SK-N-DZ (cell line): ENCODE data around the gene CAMTA1.

Experiments
- DNase-seq: peaks from one replicate; pipeline ENCODE4 v3.0.0-alpha.2; 2015; ENCODE audit warnings: low spot score

Gene CAMTA1

DNA sequence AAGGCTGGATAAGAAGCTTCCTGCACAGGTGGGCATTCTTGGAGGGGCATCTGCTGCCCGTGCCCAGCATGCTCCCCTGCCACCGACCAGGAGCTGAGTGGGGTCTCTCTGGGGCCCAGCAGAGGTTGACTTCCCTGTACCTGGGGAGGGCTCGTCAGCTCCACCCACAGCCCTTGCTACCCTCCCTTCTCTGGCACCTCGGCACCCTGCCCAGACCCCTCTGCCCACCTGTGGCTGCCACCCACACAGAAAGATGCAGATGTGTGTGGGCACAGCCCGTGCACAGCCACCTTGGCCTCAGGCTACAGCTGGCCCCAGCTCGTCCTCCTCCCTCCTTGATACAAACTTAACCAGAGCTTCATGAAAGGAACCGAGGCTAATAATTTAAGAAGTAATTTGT lies 744.7 kb downstream of the CAMTA1 start:
- DNase-seq: no peak

DNA sequence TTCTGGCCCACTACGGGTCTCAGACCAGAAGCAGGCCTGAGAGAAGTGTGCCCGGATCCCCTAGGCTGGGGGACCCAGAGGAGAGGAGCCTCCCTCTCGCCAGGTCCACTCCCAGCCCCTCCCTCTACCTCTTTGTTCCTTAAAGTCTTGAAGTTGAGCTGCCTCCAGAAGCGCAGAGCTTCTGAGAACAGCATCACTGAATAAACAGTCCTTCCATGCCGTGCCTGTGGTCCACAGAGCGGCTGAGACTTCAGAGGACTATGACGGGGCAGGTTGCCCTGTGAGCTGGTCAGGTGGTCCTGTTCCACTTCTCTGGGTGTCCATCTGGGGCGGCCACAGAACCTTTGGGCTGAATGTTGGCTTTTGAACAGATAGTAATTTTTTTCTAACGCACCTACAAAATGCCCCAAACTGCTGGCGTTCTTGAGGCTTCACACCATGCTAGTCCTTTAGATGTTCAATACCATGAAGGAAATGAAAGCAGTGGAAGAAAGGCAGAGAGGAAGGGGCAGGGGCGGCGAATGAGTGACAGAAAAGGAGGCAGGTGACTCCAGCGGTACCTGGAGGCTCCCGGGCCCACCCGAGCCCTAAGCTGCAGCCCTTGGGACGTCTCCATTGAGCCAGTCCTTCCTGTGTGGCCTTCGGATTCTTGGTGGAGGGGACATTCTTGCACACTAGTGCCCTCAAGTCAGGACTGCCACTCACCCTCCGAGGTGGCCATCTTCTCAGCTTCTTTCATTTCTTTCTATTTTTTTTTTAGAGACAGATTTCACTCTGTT lies 746.5 kb downstream of the CAMTA1 start:
- DNase-seq: no peak

- no peak for DNase-seq
Measured at GRCh38 chr1:7533006-7533405, 747.8 kb downstream of the CAMTA1 start.

- DNase-seq: no peak
Measured at GRCh38 chr1:7534061-7534825, 749.0 kb downstream of the CAMTA1 start.

GRCh38 chr1:7535016-7535415 lies 749.8 kb downstream of the CAMTA1 start:
- DNase-seq: no peak

DNA sequence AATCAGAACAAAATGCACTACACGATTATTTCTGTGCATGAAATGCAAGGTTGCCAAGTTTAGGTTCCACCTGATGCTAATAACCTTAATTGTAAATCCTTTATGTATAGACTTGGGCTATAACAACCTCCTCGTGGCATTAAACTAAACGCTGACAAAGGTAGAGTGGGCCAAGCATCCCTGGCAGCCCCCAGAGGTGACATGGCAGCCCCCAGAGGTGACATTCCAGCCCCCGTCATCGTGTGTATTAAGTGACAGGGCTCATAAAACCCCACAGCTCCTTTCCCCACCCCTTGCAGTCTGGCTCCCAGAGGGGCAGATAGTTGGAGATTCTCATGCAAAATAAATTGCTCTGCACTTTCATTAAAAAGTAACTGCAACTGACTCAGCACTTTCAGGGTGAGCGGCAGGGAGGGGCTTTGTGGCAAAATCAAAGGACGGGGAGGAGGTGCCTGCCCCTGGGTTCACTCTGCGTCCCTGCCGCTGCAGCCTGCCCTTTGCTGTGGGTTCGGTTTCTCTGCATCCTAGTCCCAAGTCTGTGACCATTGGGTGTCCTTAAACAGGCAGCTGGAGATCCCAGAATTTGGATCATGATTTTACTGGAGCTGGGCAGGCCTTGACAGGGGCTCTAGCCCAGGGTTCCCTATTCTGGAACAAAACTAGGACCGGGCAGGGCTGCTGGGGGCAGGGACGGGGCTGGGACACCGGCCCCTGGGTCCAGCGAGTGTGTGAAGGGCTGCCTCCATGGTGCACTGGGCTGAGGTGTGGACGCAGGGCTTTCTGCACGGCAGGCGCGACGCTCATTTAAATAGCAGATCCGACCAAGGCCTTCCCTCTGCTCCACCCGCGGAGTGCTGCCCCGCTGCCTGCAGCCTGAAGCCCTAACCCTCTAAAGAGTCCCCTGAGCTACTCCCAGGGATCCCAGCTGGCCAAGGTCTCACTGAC lies 751.0 kb downstream of the CAMTA1 start:
- DNase-seq: no peak

DNA sequence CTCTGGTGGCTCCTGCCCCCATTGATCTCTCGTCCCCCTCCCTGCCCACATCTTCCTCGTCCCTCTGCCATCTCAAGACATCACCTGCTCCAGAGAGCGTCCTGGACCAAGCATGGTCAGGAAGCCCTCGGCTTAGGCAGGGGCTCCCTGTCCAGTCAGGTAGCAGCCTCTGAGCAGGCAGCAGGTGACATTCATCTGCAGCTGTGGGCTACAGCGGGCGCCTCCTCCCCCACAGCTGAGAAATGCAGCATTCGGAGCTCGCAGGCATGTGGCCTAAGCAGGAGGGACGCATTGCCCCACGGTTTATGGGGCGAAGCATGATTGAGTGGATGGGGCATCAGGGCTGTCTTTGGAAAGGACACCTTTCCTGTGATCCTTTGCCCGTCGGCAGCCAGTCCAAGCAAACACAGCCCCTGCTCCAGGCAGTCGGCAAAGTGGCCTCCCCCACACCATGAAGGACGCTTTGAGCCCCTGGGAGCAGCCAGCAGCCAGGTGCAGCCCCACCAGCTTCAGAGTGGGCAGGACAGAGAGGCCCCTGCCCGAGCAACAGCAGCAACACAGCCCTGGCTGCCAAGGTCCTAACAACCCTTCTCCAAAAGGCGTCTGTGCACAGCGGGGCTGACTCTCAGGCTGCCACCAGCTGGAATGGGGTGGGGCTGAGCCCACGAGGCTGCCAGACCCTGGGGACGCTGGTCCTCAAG lies 751.8 kb downstream of the CAMTA1 start:
- DNase-seq: no peak

DNA sequence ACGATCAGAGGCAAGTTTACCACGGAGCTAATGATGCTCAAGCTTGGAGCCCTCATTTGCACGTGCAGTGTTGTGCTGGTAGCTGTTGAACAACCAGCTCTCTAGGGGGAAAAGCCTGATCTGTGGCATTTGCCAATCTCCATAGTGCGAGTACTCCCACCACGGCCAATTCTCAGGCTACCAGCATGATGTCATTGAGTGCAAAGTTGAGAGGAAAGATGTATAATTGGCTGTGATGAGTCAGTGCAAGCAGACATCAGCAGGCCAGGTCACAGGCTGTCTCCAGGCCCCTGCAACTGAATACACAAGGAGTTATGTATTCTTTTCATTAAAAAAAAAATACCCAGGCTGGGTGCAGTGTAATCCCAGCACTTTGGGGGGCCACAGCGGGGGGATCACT lies 752.8 kb downstream of the CAMTA1 start:
- no peak for DNase-seq

GRCh38 chr1:7538849-7539768 lies 753.9 kb downstream of the CAMTA1 start:
- no peak for DNase-seq

GRCh38 chr1:7539769-7540175 lies 754.5 kb downstream of the CAMTA1 start:
- peak; percentile 51 for DNase-seq

DNA sequence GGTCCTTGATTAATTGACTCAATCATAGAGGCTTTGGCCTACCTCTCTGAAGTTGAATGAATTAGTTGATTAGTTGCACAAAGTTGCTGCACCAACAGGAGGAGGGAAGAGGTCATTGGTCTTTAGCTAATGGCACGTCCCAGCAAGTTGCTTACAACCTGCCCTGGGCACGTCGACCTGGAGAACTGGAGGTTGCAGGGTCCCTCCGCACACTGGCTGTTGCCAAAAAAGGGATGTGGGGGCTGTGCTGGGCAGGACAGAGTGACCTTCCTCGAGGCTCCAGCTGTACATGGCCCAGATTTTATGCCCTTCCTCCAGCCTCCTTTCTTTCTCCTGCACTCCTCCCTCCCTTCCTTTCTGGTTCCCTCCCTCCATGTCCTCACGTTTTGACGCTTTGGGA lies 755.6 kb downstream of the CAMTA1 start:
- DNase-seq: no peak

DNA sequence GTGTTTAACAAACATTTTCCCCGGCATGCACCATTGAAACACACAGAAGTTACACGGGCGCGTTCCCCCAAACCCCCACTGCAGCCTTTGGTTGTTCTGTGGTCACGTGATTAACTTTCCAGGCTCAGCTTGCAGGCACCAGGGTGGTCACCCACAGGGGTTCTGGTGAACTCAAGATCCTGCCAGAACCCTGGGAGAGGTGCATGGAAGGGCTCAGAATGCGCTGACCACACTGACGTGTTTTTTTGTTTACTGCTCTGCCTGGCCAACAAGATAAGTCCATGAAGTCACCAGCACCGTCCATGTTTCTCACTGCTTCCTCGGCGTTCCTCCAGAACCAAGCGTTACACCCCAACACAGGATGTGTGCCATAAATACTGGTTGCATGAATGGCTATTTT lies 756.4 kb downstream of the CAMTA1 start:
- no peak for DNase-seq

DNA sequence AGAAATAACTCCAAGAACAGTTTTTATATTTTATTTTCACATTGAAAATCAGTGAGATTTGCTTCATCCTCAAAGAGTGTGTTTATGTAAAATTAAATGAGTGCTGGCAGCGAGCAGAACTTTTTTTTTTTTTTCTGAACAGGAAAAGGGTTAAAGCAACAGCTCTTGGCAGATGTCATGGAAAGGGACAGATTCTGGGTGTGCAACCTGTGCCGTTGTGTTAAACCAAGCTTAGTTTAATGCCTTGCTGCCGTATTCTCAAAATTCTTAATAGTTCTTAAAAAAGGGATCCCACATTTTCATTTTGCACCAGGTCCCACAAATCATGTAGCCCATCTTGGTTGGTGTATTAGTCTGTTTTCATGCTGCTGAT lies 758.5 kb downstream of the CAMTA1 start:
- DNase-seq: no peak

DNA sequence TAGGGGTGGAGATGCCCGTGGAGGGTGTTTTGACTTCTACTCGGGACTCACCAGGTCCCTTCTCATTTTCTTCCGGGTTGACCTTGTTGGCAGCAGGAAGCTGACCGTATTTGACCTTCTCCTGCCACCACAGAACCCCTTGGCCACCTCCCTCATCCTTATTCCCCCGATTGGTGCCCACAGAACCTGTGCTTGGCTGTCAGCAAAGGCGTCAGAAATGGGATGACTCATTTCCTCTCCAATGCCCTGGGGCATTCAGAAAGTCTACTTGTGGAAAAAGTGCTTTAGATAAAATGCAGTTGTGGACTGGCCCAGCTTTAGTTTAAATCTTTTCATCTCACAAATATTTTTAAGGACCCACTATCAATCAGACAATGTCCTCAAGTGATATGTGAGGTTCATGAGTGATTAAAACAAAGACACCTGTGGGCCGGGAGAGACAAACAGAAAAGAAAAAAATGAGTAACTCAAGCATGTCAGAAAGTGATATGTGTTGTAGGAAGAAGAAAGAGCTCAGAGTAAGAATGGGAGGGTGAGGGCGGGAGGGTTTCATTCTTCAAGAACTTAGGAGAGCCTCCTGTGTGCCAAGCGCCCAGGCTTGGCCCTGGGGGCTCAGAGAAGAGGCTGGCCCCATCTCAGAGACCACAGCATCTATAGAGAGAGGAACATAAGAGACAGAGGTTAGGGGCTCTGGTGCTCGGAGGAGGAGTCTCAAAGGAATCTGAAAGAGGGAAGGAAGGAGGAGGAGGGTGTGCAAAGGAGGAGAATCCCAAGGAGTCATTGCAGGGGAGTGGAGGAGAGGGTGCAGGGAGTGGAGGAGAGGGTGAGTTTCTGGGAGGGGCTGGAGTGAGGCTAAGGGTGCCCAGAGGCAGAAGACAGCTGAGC lies 764.3 kb downstream of the CAMTA1 start:
- DNase-seq: no peak

GRCh38 chr1:7550261-7550865 lies 765.1 kb downstream of the CAMTA1 start:
- no peak for DNase-seq

- DNase-seq: no peak
Measured at GRCh38 chr1:7550981-7551380, 765.7 kb downstream of the CAMTA1 start.

- no peak for DNase-seq
Measured at GRCh38 chr1:7551442-7551841, 766.2 kb downstream of the CAMTA1 start.

DNA sequence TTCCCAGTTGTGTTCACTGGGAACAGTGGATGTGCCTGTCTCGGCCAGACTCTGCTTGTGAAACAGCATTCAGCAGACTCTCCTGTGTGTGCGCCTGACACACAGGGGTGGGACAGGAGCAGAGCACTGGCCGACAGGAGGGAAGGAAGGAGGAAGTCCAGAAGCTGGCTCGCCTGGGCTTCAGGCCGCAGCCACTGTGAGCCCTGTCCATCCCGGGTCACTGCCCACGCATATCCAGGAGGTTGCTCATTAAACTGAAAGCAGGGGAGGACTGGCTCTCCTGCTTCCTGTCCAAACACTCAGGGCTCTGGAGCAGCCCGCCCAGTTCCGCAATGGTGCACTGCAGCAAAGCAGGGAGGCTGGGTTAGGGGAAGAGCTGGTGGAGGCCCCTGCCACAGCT lies 767.1 kb downstream of the CAMTA1 start:
- no peak for DNase-seq
